HL-60 (cell line): ENCODE results near the gene RYR3.

ENCODE experiments used
- DNase-seq, 2 experiments: peaks; one replicate each; pipeline ENCODE4 v3.0.0-alpha.2; 2010 to 2020; ENCODE audit warnings: low read depth in 1 of 2, low spot score in 1 of 2
- H3K27ac ChIP-seq: fragments of 250-450 bp; sonication (Bioruptor Pico); replicated peaks from 2 replicates; pipeline ENCODE4 v1.5.1; 2020; ENCODE audit warnings: mild to moderate bottlenecking, moderate library complexity
- H3K27me3 ChIP-seq: fragments of 250-450 bp; sonication (Bioruptor Pico); 2 replicates; pipeline ENCODE4 v1.5.1; 2021; ENCODE audit warnings: mild to moderate bottlenecking, moderate library complexity; ENCODE audit not compliant: insufficient read depth, poor library complexity, severe bottlenecking
- H3K4me3 ChIP-seq: replicated peaks from 2 replicates; pipeline ENCODE4 v1.5.1; 2011; ENCODE audit warnings: mild to moderate bottlenecking, control low read depth, low read length; ENCODE audit not compliant: insufficient read depth
- GABPA ChIP-seq: IDR thresholded peaks from 2 replicates; pipeline ENCODE4 v1.6.1; 2012; ENCODE audit warnings: low read depth
- POLR2AphosphoS5 ChIP-seq: IDR thresholded peaks from 2 replicates; pipeline ENCODE4 v1.6.1; 2012; ENCODE audit warnings: low read depth
- SPI1 ChIP-seq: IDR thresholded peaks from 2 replicates; pipeline ENCODE4 v1.6.1; 2012; ENCODE audit warnings: low read depth, mild to moderate bottlenecking, borderline replicate concordance
- TF ChIP-seq, protein P1 (sequence below): IDR thresholded peaks from 2 replicates; pipeline ENCODE4 v1.6.1; 2012; ENCODE audit warnings: low read depth; ENCODE audit not compliant: insufficient replicate concordance
- TF ChIP-seq, protein P2 (sequence below): IDR thresholded peaks from one replicate; pipeline ENCODE4 v1.5.1; 2011; ENCODE audit warnings: low read length, control low read depth, inconsistent platforms; ENCODE audit not compliant: insufficient read depth

RYR3 gene

DNA sequence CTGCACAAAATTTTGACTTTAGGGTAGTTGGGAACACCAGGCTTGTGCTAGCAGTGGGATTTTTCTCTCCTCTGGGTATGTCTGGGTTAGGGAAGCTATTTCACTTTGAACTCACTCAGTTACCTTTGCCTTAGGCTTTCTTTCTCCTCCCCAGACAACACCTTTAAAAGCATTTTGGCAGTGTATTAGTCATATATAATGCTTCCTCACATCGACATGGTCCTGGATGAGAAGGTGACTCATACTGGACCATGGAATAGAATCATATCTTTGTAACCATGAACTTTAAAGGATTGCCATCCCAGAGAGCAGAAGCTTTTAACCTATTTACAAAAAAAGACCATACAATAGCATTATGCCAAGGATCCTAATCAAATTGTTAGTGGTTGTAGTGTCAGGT, 2.7 kb downstream of the RYR3 start:
- no peak for DNase-seq
- no peak for TF ChIP-seq GABPA
- TF ChIP-seq, protein P1, sequence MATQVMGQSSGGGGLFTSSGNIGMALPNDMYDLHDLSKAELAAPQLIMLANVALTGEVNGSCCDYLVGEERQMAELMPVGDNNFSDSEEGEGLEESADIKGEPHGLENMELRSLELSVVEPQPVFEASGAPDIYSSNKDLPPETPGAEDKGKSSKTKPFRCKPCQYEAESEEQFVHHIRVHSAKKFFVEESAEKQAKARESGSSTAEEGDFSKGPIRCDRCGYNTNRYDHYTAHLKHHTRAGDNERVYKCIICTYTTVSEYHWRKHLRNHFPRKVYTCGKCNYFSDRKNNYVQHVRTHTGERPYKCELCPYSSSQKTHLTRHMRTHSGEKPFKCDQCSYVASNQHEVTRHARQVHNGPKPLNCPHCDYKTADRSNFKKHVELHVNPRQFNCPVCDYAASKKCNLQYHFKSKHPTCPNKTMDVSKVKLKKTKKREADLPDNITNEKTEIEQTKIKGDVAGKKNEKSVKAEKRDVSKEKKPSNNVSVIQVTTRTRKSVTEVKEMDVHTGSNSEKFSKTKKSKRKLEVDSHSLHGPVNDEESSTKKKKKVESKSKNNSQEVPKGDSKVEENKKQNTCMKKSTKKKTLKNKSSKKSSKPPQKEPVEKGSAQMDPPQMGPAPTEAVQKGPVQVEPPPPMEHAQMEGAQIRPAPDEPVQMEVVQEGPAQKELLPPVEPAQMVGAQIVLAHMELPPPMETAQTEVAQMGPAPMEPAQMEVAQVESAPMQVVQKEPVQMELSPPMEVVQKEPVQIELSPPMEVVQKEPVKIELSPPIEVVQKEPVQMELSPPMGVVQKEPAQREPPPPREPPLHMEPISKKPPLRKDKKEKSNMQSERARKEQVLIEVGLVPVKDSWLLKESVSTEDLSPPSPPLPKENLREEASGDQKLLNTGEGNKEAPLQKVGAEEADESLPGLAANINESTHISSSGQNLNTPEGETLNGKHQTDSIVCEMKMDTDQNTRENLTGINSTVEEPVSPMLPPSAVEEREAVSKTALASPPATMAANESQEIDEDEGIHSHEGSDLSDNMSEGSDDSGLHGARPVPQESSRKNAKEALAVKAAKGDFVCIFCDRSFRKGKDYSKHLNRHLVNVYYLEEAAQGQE, result no peak
- peaks cover 20% of the 10 kb centered on the region for H3K27me3 ChIP-seq
- no peak overlapping the region for H3K4me3 ChIP-seq
- no peak overlapping the region for H3K27ac ChIP-seq

GRCh38 chr15:33314069-33314468, 3.3 kb downstream of the RYR3 start:
- TF ChIP-seq, protein P1, result no peak
- TF ChIP-seq GABPA (no peak), SPI1 (no peak), POLR2AphosphoS5 (no peak)
- TF ChIP-seq, protein P2, sequence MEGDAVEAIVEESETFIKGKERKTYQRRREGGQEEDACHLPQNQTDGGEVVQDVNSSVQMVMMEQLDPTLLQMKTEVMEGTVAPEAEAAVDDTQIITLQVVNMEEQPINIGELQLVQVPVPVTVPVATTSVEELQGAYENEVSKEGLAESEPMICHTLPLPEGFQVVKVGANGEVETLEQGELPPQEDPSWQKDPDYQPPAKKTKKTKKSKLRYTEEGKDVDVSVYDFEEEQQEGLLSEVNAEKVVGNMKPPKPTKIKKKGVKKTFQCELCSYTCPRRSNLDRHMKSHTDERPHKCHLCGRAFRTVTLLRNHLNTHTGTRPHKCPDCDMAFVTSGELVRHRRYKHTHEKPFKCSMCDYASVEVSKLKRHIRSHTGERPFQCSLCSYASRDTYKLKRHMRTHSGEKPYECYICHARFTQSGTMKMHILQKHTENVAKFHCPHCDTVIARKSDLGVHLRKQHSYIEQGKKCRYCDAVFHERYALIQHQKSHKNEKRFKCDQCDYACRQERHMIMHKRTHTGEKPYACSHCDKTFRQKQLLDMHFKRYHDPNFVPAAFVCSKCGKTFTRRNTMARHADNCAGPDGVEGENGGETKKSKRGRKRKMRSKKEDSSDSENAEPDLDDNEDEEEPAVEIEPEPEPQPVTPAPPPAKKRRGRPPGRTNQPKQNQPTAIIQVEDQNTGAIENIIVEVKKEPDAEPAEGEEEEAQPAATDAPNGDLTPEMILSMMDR, result no peak
- peaks cover 20% of the 10 kb centered on the region for H3K27me3 ChIP-seq
- no peak overlapping the region for H3K27ac ChIP-seq
- H3K4me3 ChIP-seq, result no peak overlapping the region
- no peak for DNase-seq

DNA sequence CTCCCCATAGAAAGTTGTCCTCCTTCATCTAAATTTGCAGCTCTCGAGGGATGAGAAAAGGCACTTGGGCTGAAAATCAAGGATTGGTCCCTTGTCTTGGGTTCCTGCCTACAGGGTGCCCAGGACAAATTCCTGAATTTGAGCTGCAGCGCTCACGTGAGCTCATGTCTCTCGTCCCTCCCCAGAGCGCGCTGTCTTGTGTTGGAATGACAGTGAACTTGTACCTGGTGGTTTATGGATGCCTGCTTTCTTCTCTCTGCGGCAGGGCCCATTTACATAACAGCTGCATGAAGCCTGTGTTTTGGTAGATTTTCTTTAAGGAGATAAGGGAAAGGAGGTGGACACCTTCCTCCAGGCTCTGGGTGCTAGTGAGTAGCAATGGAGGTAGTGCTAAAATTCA, 4.3 kb downstream of the RYR3 start:
- no peak overlapping the region for H3K4me3 ChIP-seq
- peaks cover 17% of the 10 kb centered on the region for H3K27me3 ChIP-seq
- DNase-seq, result no peak
- TF ChIP-seq POLR2AphosphoS5 (no peak), SPI1 (no peak), GABPA (no peak)
- TF ChIP-seq, protein P1, result no peak
- TF ChIP-seq, protein P2, result no peak
- H3K27ac ChIP-seq, result no peak overlapping the region

DNA sequence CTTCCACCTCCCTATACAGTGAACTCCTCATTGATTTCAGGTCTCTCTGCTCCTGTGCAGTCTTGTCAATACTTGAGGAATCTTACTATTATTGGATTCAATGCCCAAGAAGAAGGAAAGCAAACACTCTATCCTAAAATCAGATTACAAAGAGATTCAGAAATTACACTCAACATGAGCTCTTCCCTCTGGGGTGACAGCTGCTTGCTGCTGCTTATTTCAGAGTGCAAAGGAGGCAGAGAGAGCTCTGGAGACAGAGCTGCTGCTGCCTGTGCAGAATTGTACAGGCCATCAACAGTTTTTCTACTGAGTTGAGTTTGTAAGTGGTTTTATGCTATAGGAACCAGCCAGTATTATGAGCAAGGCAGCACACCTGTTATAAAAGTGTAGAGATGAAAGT, 7.1 kb downstream of the RYR3 start:
- TF ChIP-seq, protein P1, result no peak
- TF ChIP-seq, protein P2, result no peak
- TF ChIP-seq SPI1 (no peak), POLR2AphosphoS5 (no peak), GABPA (no peak)
- no peak overlapping the region for H3K4me3 ChIP-seq
- H3K27me3 ChIP-seq, result no peaks in the 10 kb centered on the region
- no peak for DNase-seq
- no peak overlapping the region for H3K27ac ChIP-seq
